GM21515 (cell line): ENCODE data around the gene KEAP1.
"Not testable (repeated sequence)": the region's sequence is repeated elsewhere in the genome, so short reads cannot be mapped to it uniquely, and the experiment has no call there.

Experiments
- ATAC-seq: cut with Tn5 transposase; IDR thresholded peaks from one replicate; pipeline ENCODE4 v1.9.1; 2021; ENCODE audit not compliant: unreplicated experiment

KEAP1 gene

GRCh38 chr19:10500247-10500592, 2.9 kb downstream of the KEAP1 start:
- ATAC-seq = no peak

DNA sequence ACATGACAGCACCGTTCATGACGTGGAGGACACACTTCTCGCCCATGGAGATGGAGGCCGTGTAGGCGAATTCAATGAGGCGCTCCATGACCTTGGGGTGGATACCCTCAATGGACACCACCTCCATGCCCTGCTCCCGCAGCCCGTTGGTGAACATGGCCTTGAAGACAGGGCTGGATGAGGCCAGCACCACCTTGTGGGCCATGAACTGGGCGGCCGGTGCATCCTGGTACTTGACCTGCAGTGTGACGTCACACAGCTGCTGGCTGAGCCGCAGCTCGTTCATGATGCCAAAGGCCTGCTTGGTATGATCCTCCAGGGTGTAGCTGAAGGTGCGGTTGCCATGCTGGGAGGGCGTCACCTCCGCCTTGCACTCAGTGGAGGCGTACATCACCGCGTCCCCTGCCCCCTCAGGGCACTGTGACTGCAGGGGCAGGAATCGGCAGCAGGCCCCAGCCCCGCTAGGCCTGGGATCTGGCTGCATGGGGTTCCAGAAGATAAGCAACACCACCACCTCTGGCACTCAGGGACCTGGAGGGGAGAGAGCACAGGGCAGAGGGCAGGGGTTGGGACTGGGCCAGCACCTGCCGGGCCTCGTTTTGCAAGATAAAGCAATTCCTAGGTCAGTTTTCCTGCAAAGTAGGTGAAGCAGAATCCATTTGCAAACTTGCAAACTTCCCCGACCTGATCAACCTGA, 3.5 kb downstream of the KEAP1 start:
- no peak for ATAC-seq

- no peak for ATAC-seq
Measured at GRCh38 chr19:10497371-10497770, 5.8 kb downstream of the KEAP1 start.

- no peak for ATAC-seq
Measured at GRCh38 chr19:10491472-10492047, 11.6 kb downstream of the KEAP1 start.

GRCh38 chr19:10486551-10486950, 16.6 kb downstream of the KEAP1 start:
- no peak for ATAC-seq

GRCh38 chr19:10478903-10479384, 24.2 kb downstream of the KEAP1 start:
- no peak for ATAC-seq

DNA sequence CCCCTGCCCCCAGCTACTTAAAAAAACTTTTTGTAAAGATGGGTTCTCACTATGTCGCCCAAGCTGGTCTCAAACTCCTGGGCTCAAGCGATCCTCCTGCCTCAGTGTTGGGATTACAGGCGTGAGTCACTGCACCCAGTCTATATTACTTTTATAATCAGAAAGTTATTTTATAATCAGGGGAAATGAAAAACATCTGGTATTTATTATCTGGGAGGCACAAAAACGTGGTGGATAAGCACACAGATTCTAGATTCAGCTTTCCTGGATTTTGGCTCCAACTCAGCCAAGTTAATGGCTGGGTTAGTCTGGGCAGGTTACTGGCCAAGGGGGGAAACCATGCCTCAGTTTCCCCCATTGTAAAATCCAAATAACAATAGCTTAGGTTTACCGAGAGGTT, 24.7 kb downstream of the KEAP1 start:
- no peak for ATAC-seq

- no peak for ATAC-seq
Measured at GRCh38 chr19:10474962-10475451, 28.1 kb downstream of the KEAP1 start.

GRCh38 chr19:10473192-10473591, 30.0 kb downstream of the KEAP1 start:
- ATAC-seq = no peak

DNA sequence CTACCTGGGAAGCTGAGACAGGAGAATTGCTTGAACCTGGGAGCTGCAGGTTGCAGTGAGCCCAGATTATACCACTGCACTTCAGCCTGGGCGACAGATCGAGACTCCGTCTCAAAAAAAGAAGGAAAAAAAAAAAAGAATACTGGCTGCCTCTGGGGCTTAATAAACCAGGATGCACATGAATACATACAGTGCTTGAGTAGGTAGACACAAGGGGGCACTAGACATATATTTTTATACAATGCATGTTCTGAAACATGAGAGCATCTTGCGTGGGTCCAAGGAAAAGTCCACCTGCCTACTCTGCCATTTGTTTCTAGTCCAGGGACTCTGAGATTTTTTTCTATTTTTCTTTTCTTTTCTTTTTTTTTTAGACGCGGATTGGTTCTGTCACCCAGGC, 31.2 kb downstream of the KEAP1 start:
- no peak for ATAC-seq

GRCh38 chr19:10468133-10468532, 35.0 kb downstream of the KEAP1 start:
- ATAC-seq = no peak

DNA sequence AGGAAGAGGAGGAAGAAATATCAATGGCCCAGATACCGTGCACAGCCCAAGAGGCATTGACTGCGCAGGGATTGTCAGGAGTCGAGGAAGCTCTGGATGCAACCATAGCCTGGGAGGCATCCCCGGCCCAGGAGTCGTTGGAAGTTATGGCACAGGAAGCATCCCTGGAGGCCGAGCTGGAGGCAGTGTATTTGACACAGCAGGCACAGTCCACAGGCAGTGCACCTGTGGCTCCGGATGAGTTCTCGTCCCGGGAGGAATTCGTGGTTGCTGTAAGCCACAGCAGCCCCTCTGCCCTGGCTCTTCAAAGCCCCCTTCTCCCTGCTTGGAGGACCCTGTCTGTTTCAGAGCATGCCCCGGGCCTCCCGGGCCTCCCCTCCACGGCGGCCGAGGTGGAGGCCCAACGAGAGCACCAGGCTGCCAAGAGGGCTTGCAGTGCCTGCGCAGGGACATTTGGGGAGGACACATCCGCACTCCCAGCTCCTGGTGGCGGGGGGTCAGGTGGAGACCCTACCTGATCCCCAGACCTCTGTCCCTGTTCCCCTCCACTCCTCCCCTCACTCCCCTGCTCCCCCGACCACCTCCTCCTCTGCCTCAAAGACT, 36.0 kb downstream of the KEAP1 start:
- ATAC-seq = no peak

GRCh38 chr19:10464456-10464855, 38.7 kb downstream of the KEAP1 start:
- ATAC-seq = no peak

- ATAC-seq = no peak
Measured at GRCh38 chr19:10462557-10462956, 40.6 kb downstream of the KEAP1 start.

- not testable (repeated sequence) for ATAC-seq
Measured at GRCh38 chr19:10462042-10462441, 41.1 kb downstream of the KEAP1 start.

GRCh38 chr19:10461047-10461949, 41.9 kb downstream of the KEAP1 start:
- ATAC-seq = peak; percentile 76

DNA sequence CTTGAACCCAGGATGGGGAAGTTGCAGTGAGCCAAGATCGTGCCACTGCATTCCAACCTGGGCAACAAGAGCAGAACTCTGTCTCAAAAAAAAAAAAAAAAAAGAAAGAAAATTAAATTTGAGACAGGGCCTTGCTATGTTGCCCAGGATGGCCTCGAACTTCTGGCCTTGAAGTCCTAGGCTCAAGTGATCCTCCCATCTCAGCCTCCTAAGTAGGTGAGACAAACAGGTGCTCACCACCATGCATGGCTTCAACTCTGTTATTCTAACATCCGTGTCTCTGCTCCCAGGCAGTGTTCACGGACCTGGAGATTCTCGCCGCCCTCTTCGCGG, 42.5 kb downstream of the KEAP1 start:
- no peak for ATAC-seq

DNA sequence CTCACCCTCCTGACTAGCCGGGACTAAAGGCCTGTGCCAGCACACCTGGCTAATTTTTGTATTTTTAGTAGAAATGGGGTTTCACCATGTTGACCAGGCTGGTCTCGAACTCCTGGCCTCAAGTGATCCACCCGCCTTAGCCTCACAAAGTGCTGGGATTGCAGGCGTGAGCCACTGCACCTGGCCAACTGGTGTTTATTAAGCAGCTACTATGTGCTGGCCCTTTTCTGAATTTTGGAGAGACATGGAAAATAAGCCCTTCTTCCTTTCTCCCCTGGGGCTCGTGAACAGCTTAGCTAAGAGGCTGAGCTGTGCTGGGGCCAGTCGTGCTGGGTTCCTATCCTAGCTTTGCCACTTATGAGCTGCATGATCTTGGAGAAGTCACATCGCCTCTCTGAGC, 44.4 kb downstream of the KEAP1 start:
- ATAC-seq = not testable (repeated sequence)

- no peak for ATAC-seq
Measured at GRCh38 chr19:10454267-10454666, 48.9 kb downstream of the KEAP1 start.

DNA sequence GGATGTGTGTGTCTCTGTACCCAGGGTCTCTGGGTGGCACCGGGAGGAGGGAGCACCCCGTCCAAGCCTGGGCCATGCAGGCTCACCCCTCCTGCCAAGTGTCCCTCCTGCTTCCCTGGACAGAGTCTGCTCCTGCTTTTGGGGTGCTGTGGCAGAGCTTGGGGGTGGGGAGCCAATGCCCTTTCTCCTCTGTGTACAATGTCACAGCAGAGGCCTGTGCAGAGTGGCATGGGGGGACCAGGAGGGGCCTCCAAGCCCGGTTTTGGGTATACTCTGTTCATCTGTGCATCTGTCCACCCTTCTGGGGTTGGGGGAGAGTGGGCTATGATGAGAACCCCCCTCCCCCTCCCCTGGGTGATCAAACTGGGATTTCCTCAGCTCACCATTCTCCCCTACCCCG, 49.3 kb downstream of the KEAP1 start:
- ATAC-seq = no peak
